HepG2 (cell line): Measurements from ENCODE around the gene OR6S1. TPM values are rescaled to one million over a fixed set of nuclear protein-coding genes. Genes with fewer than 3 reads are reported as not detected.

Experiments used
- ATAC-seq: fragments of 200-7000 bp; cut with Tn5 transposase; 3 replicates; pipeline ENCODE4 v1.9.1; 2020; ENCODE audit warnings: mild to moderate bottlenecking, moderate library complexity
- BruUV-seq: library from RNA; stranded (reverse); fragments of 400-500 nt; replicated peaks from 2 replicates; lab custom pipeline; 2021; lab: Mats Ljungman, UMichigan
- CTCF ChIA-PET: fragments of 300-600 bp; formaldehyde crosslinking; extraction: SDS; loops from one replicate; lab custom pipeline; 2021; ENCODE audit warnings: low total read pairs, inconsistent platforms, low intra/inter-chr PET ratio; lab: Yijun Ruan, JAX
- POLR2A ChIA-PET: fragments of 350-600 bp; sonication (Branson Sonifier 250); formaldehyde crosslinking; loops from one replicate; lab custom pipeline; 2020; ENCODE audit warnings: antibody characterized with exemption, inconsistent platforms; lab: Yijun Ruan, JAX
- DNase-seq: peaks from one replicate; pipeline ENCODE4 v3.0.0-alpha.2; 2015; ENCODE audit warnings: low spot score
- FAIRE-seq: peaks from 3 replicates; lab custom pipeline; 2011; peaks lifted over from hg19 to GRCh38; lab: Jason Lieb, UNC
- H2AFZ ChIP-seq: one replicate; pipeline ENCODE4 v1.6.1; 2011; ENCODE audit warnings: low read length, inconsistent platforms
- H3K27ac ChIP-seq: fragments of 300-600 bp; 3 replicates; pipeline ENCODE4 v1.8.0; 2011; ENCODE audit warnings: mixed run types, mild to moderate bottlenecking, mixed read lengths, low read length, inconsistent platforms; ENCODE audit not compliant: insufficient read depth; ENCODE audit errors: extremely low read length
- H3K27me3 ChIP-seq, 2 experiments: fragments of 200-600 bp in 1 of 2; 2 replicates in 1 of 2; 3 replicates in 1 of 2; pipeline versions ENCODE4 v1.6.0 to v1.8.0; 2011; ENCODE audit warnings: low read length in 2 of 2, mild to moderate bottlenecking in 2 of 2, moderate library complexity in 2 of 2, inconsistent platforms in 1 of 2; ENCODE audit not compliant: insufficient read depth in 2 of 2, control insufficient read depth in 1 of 2
- H3K36me3 ChIP-seq, 2 experiments: fragments of 200-600 bp in 1 of 2; replicated peaks in 1 of 2; 2 replicates in 1 of 2; 3 replicates in 1 of 2; pipeline versions ENCODE4 v1.5.1 to v1.8.0; 2011; ENCODE audit warnings: low read length in 2 of 2, inconsistent platforms in 1 of 2; ENCODE audit not compliant: insufficient read depth in 2 of 2, control insufficient read depth in 1 of 2
- H3K4me1 ChIP-seq: 2 replicates; pipeline ENCODE4 v1.5.1; 2012; ENCODE audit warnings: low read length, inconsistent platforms; ENCODE audit not compliant: insufficient read depth
- H3K4me2 ChIP-seq: 2 replicates; pipeline ENCODE4 v1.6.0; 2011; ENCODE audit warnings: low read depth, low read length, inconsistent platforms
- H3K4me3 ChIP-seq, 3 experiments: fragments of 200-600 bp in 1 of 3; sonication (generic), shearing (Covaris generic) in 1 of 3; replicated peaks in 1 of 3; 2 replicates each; pipeline ENCODE4 v1.5.1; 2011 to 2016; ENCODE audit warnings: low read length in 3 of 3, inconsistent platforms in 2 of 3, low read depth in 2 of 3, mild to moderate bottlenecking in 2 of 3, control low read depth in 1 of 3, mixed read lengths in 1 of 3; ENCODE audit not compliant: insufficient read depth in 1 of 3
- H3K79me2 ChIP-seq: one replicate; pipeline ENCODE4 v1.6.1; 2011; ENCODE audit warnings: low read length, inconsistent platforms; ENCODE audit not compliant: insufficient read depth
- H3K9ac ChIP-seq: 2 replicates; pipeline ENCODE4 v1.6.0; 2011; ENCODE audit warnings: mild to moderate bottlenecking, low read depth, low read length, inconsistent platforms; ENCODE audit not compliant: insufficient read depth
- H3K9me3 ChIP-seq: 2 replicates; pipeline ENCODE4 v1.5.1; 2012; ENCODE audit warnings: mild to moderate bottlenecking, low read length
- H4K20me1 ChIP-seq: 2 replicates; pipeline ENCODE4 v1.6.0; 2011; ENCODE audit warnings: inconsistent platforms, mild to moderate bottlenecking, low read length, moderate library complexity; ENCODE audit not compliant: insufficient read depth
- AGO1 ChIP-seq: fragments of 200-400 bp; formaldehyde crosslinking; IDR thresholded peaks from 2 replicates; pipeline ENCODE4 v1.6.1; 2017; ENCODE audit warnings: mild to moderate bottlenecking, low read depth, low read length, moderate library complexity; ENCODE audit not compliant: poor library complexity, severe bottlenecking
- DMAP1 ChIP-seq: IDR thresholded peaks from 2 replicates; pipeline ENCODE4 v1.6.1; 2016
- ERF ChIP-seq: IDR thresholded peaks from 2 replicates; pipeline ENCODE4 v1.6.1; 2018; ENCODE audit warnings: missing biosample characterization, missing genetic modification reagents
- MLLT10 ChIP-seq: sonication (generic); formaldehyde crosslinking; IDR thresholded peaks from 2 replicates; pipeline ENCODE4 v1.4.0; 2020; ENCODE audit warnings: missing genetic modification reagents
- NFIC ChIP-seq: IDR thresholded peaks from 2 replicates; pipeline ENCODE4 v1.6.1; 2012; ENCODE audit warnings: mild to moderate bottlenecking, low read length, inconsistent platforms
- NR2F1 ChIP-seq, 2 experiments: fragments of 450-650 bp in 1 of 2; formaldehyde crosslinking in 1 of 2; IDR thresholded peaks; 2 replicates each; pipeline versions ENCODE4 v1.5.0 to v1.6.1; 2016 to 2020; ENCODE audit warnings: mild to moderate bottlenecking in 1 of 2, missing compliant biosample characterization in 1 of 2, missing genetic modification reagents in 1 of 2, moderate library complexity in 1 of 2
- RARA ChIP-seq: IDR thresholded peaks from 2 replicates; pipeline ENCODE4 v1.6.1; 2016; ENCODE audit warnings: missing genetic modification reagents, missing compliant biosample characterization
- REPIN1 ChIP-seq: sonication (generic); formaldehyde crosslinking; IDR thresholded peaks from 2 replicates; pipeline ENCODE4 v1.8.0; 2022; ENCODE audit warnings: missing genetic modification reagents, low read depth, mild to moderate bottlenecking, borderline replicate concordance
- SP1 ChIP-seq, 2 experiments: fragments of 450-650 bp in 1 of 2; sonication (generic) in 1 of 2; formaldehyde crosslinking in 1 of 2; IDR thresholded peaks; 2 replicates each; pipeline versions ENCODE4 v1.4.0 to v1.6.1; 2016 to 2020; ENCODE audit warnings: missing genetic modification reagents in 1 of 2
- XBP1 ChIP-seq: sonication (generic); formaldehyde crosslinking; IDR thresholded peaks from 2 replicates; pipeline ENCODE4 v1.5.0; 2020; ENCODE audit warnings: missing genetic modification reagents
- ZNF260 ChIP-seq: sonication (generic); formaldehyde crosslinking; IDR thresholded peaks from 2 replicates; pipeline ENCODE4 v1.4.0; 2020; ENCODE audit warnings: missing genetic modification reagents, low read depth, mild to moderate bottlenecking, borderline replicate concordance
- ZNF292 ChIP-seq: sonication (generic); formaldehyde crosslinking; IDR thresholded peaks from 2 replicates; pipeline ENCODE4 v1.8.1; 2022; ENCODE audit warnings: mild to moderate bottlenecking, low read depth, missing genetic modification reagents, borderline replicate concordance
- ZNF549 ChIP-seq: sonication (generic); formaldehyde crosslinking; IDR thresholded peaks from 2 replicates; pipeline ENCODE4 v1.5.0; 2020; ENCODE audit warnings: missing genetic modification reagents
- ZNF780A ChIP-seq: sonication (generic); formaldehyde crosslinking; IDR thresholded peaks from 2 replicates; pipeline ENCODE4 v1.8.0; 2022; ENCODE audit warnings: mild to moderate bottlenecking, missing genetic modification reagents, moderate library complexity
- ZSCAN9 ChIP-seq: IDR thresholded peaks from 2 replicates; pipeline ENCODE4 v1.6.1; 2016; ENCODE audit warnings: borderline replicate concordance
- WGBS: methylation state at CpG from one replicate; pipeline ENCODE4 v1.1.6; 2017; ENCODE audit warnings: low lambda C conversion rate; 5-methylcytosine and 5-hydroxymethylcytosine counted together
- in situ Hi-C: cut with HindIII; loops from 2 replicates; pipeline ENCODE4 v1.10.0; 2017; ENCODE audit warnings: low pct_unique_long_range_greater_than_20kb; ENCODE audit not compliant: extremely low pct_ligation_motif_present
- intact Hi-C: fragments of 100-400 bp; cut with micrococcal nuclease; formaldehyde crosslinking; loops from one replicate; pipeline ENCODE4 v1.10.0; 2022; ENCODE audit not compliant: unreplicated experiment
- polyA plus RNA-seq, 8 experiments: library from polyadenylated mRNA; depleted of rRNA in 3 of 8; stranded (reverse) in 7 of 8; unstranded in 1 of 8; fragments of >200 nt; fragmentation: Illumina TruSeq in 4 of 8; extraction: Trizol in 4 of 8; gene quantifications; 2 replicates each; pipeline versions ENCODE4 v1.2.1 to v1.2.3, GENCODE V29; 2011 to 2016; ENCODE audit warnings: low read depth in 4 of 8, missing spikeins in 1 of 8, mixed read lengths in 1 of 8; ENCODE audit not compliant: insufficient read depth in 1 of 8
- total RNA-seq, 5 experiments: library from RNA; depleted of rRNA; stranded (reverse); fragments of >200 nt; fragmentation: Illumina TruSeq; extraction: Trizol; gene quantifications; 2 replicates each; pipeline ENCODE4 v1.2.3, GENCODE V29; 2016; ENCODE audit warnings: low read depth in 1 of 5
- TF ChIP-seq, protein P1 (sequence below): fragments of 450-650 bp; IDR thresholded peaks from 2 replicates; pipeline ENCODE4 v1.6.1; 2016
- TF ChIP-seq, protein P2 (sequence below): sonication (generic); formaldehyde crosslinking; IDR thresholded peaks from 2 replicates; pipeline ENCODE4 v1.4.0; 2020; ENCODE audit warnings: missing genetic modification reagents

OR6S1 gene
- total and polyA plus RNA-seq, 2 of the 13 experiments (the other 11 are each of a cell fraction or from before 2014, with no cell fraction given): 0.09 TPM; not detected in 1

DNA sequence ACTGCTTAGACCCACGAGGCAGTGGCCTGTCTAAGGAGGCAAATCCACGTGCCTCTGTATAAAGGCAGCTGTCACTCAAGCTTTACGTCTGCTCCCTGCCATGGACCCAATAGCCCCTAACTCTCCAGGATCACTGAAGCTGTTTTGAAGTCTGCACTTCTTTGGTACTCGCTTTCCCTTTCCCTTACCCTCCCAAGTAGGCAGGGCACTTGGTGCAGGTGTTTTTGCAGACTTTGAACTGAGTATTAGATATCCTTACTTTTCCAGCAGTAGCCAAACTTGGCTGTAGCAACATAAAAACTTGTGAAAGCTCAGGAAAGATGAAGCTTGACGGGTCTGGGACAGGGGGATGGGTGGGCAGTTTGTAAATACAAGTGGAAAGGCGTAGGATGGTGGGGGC is 17.8 kb upstream of the OR6S1 start:
- H3K4me3 ChIP-seq: no peak overlapping the region
- intact Hi-C loops (no loop called here), in situ Hi-C loops (loop anchor here (5.0 kb wide), 1 partner anchor 33 kb away; no protein-coding TSS in a partner anchor)
- H3K4me2 ChIP-seq: no peak overlapping the region
- FAIRE-seq (no peak), ATAC-seq (no peak)
- TF ChIP-seq, protein P1, sequence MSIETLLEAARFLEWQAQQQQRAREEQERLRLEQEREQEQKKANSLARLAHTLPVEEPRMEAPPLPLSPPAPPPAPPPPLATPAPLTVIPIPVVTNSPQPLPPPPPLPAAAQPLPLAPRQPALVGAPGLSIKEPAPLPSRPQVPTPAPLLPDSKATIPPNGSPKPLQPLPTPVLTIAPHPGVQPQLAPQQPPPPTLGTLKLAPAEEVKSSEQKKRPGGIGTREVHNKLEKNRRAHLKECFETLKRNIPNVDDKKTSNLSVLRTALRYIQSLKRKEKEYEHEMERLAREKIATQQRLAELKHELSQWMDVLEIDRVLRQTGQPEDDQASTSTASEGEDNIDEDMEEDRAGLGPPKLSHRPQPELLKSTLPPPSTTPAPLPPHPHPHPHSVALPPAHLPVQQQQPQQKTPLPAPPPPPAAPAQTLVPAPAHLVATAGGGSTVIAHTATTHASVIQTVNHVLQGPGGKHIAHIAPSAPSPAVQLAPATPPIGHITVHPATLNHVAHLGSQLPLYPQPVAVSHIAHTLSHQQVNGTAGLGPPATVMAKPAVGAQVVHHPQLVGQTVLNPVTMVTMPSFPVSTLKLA: peak; percentile 29; the same call in 1 of the 2 replicates
- TF ChIP-seq ERF (CRISPR knock-in tag): no peak
- no peak for TF ChIP-seq ZNF549
- TF ChIP-seq, protein P2, sequence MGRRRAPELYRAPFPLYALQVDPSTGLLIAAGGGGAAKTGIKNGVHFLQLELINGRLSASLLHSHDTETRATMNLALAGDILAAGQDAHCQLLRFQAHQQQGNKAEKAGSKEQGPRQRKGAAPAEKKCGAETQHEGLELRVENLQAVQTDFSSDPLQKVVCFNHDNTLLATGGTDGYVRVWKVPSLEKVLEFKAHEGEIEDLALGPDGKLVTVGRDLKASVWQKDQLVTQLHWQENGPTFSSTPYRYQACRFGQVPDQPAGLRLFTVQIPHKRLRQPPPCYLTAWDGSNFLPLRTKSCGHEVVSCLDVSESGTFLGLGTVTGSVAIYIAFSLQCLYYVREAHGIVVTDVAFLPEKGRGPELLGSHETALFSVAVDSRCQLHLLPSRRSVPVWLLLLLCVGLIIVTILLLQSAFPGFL (CRISPR knock-in tag): no peak
- TF ChIP-seq, all 625 proteins: peak for 1
- ChIA-PET POLR2A (interaction anchor here (0.8 to 5.6 kb wide), 2 partner anchors 24 to 39 kb away, joined by 4 to 63 read pairs; partner anchors contain the start of gene RNASE4), CTCF (interaction anchor here (8.0 kb wide), 1 partner anchor 32 kb away, joined by 70 read pairs; no protein-coding TSS in a partner anchor)
- H3K4me1 ChIP-seq: peaks cover 62% of the 10 kb centered on the region
- H3K9ac ChIP-seq: no peak overlapping the region
- DNase-seq: no peak
- BruUV-seq: no TSS peak
- H2AFZ ChIP-seq: no peak overlapping the region
- H3K27me3 ChIP-seq: peaks cover 0 to 16% of the 10 kb centered on the region in 2 experiments; a peak in 3 of 5 replicates
- H3K79me2 ChIP-seq: no peaks in the 10 kb centered on the region
- H3K9me3 ChIP-seq: no peaks in the 10 kb centered on the region
- H3K27ac ChIP-seq: no peak overlapping the region
- H3K36me3 ChIP-seq: no peaks in the 10 kb centered on the region
- no peaks in the 10 kb centered on the region for H4K20me1 ChIP-seq
- WGBS: 13% methylated on average over 6 of the region's 6 CpGs

DNA sequence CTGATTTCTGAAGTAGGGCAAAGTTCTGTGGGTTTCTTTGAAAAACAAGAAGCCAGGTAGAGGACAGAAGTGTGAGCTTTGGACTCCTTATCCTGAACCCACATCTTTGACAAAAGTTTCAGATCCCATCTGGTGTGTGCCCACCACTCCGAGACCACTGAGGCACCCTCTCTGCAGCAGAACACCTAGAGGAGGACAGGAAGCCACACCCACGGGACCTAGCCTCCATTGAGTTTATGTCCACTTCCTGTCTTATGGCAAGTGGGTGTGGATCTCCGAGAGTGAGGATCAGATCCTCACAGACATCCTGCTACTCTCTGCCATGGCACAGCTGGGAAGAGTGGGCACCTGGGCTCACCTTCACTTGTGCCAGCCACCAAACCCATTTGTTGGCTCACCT is 16.8 kb upstream of the OR6S1 start:
- no peaks in the 10 kb centered on the region for H3K36me3 ChIP-seq
- CTCF ChIA-PET: interaction anchor here (1.5 kb wide), 1 partner anchor 33 kb away, joined by 9 read pairs; no protein-coding TSS in a partner anchor
- FAIRE-seq: no peak
- no TSS peak for BruUV-seq
- H4K20me1 ChIP-seq: no peaks in the 10 kb centered on the region
- H3K4me3 ChIP-seq: no peak overlapping the region
- no peaks in the 10 kb centered on the region for H3K9me3 ChIP-seq
- ATAC-seq: no peak
- H3K79me2 ChIP-seq: no peaks in the 10 kb centered on the region
- in situ Hi-C loops: loop anchor here (5.0 kb wide), 1 partner anchor 34 kb away; no protein-coding TSS in a partner anchor
- no peak overlapping the region for H3K27ac ChIP-seq
- 17% methylated on average over 2 of the region's 3 CpGs for WGBS
- peaks cover 0 to 17% of the 10 kb centered on the region in 2 experiments; a peak in 3 of 5 replicates for H3K27me3 ChIP-seq
- H3K4me2 ChIP-seq: no peak overlapping the region
- peaks cover 67% of the 10 kb centered on the region for H3K4me1 ChIP-seq
- DNase-seq: no peak
- POLR2A ChIA-PET: interaction anchor here (1.2 to 5.6 kb wide), 3 partner anchors 25 to 38 kb away, joined by 3 to 63 read pairs (median 5); partner anchors contain the start of gene RNASE4
- H2AFZ ChIP-seq: no peak overlapping the region
- no peak overlapping the region for H3K9ac ChIP-seq
- intact Hi-C loops: no loop called here
- no peak for TF ChIP-seq ZNF292 (CRISPR knock-in tag)
- no peak for TF ChIP-seq SP1 (IDR thresholded peaks at IDR 0.05)
- TF ChIP-seq SP1 (CRISPR knock-in tag; IDR thresholded peaks at IDR 0.05): no peak
- no peak for TF ChIP-seq ZSCAN9 (CRISPR knock-in tag)
- TF ChIP-seq NFIC: no peak
- TF ChIP-seq ZNF780A: no peak
- TF ChIP-seq RARA: no peak
- TF ChIP-seq ZNF260 (CRISPR knock-in tag): no peak
- no peak for TF ChIP-seq XBP1
- no peak for TF ChIP-seq NR2F1 (CRISPR knock-in tag; IDR thresholded peaks at IDR 0.05)
- TF ChIP-seq AGO1: no peak
- TF ChIP-seq DMAP1 (CRISPR knock-in tag): no peak
- no peak for TF ChIP-seq REPIN1
- no peak for TF ChIP-seq MLLT10
